Measurements from ENCODE around the gene YDJC. TPM values are rescaled to one million over a fixed set of nuclear protein-coding genes. Genes with fewer than 3 reads are reported as not detected.
"Not testable (repeated sequence)": the region's sequence is repeated elsewhere in the genome, so short reads cannot be mapped to it uniquely, and the experiment has no call there.

Gene YDJC
- total RNA-seq, 1 donor from 2014 or later: 25.8 TPM

DNA sequence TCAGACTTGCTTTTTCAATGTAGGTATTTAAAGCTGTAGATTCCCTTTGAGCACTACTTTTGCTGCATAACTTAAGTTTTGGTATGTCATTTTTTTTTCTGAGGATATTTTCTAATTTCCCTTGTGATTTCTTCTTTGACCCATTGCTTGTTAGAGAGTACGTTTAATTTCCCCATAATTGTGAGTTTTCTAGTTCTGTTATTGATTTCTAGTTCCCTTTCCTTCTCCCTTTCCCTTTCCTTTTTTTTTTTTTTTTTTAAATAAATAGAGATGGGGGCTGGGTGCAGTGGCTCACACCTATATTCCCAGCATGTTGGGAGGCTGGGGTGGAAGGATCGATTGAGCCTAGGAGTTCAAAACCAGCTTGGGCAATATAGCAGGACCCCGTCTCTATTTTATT is 31.5 kb downstream of the YDJC start:
- Mint-ChIP-seq H3K9me3 (no peaks in the 10 kb centered on the region), H3K27ac (no peak overlapping the region), H3K36me3 (peaks cover 30% of the 10 kb centered on the region), H3K4me3 (no peak overlapping the region), H3K27me3 (ENCODE audit: low read depth) (no peaks in the 10 kb centered on the region), H3K4me1 (no peaks in the 10 kb centered on the region)
- no peak for DNase-seq (ENCODE audit: low spot score in 2 of 2, unreplicated experiment in 2 of 2)
- TF ChIP-seq, protein P1, sequence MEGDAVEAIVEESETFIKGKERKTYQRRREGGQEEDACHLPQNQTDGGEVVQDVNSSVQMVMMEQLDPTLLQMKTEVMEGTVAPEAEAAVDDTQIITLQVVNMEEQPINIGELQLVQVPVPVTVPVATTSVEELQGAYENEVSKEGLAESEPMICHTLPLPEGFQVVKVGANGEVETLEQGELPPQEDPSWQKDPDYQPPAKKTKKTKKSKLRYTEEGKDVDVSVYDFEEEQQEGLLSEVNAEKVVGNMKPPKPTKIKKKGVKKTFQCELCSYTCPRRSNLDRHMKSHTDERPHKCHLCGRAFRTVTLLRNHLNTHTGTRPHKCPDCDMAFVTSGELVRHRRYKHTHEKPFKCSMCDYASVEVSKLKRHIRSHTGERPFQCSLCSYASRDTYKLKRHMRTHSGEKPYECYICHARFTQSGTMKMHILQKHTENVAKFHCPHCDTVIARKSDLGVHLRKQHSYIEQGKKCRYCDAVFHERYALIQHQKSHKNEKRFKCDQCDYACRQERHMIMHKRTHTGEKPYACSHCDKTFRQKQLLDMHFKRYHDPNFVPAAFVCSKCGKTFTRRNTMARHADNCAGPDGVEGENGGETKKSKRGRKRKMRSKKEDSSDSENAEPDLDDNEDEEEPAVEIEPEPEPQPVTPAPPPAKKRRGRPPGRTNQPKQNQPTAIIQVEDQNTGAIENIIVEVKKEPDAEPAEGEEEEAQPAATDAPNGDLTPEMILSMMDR (IDR thresholded peaks at IDR 0.05; ENCODE audit: unreplicated experiment): no peak

DNA sequence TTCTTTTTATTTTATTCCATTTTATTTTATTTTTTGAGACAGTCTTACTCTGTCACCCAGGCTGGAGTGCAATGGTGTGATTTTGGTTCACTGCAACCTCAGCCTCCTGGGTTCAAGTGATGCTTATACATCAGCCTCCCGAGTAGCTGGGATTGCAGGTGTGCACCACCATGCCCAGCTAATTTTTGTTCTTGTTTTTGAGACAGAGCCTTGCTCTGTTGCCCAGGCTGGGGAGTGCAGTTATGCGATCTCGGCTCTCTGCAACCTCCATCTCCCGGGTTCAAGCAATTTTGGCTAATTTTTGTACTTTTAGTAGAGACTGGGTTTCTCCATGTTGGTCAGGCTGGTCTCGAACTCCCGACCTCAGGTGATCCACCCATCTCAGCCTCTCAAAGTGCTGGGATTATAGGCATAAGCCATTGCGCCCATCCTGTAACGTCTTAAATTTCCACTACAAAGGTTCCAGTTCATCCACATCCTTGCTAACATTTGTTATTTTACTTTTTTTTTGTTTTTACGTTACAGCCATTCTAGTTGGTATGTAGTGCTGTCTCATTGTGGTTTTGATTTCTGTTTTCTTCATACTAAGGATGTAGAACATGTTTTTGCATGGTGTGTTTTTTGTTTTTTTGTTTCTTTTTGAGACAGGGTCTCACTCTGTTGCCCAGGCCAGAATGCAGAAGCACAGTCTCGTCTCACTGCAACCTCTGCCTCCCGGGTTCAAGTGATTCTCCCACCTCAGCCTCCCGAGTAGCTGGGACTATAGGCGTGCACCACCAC is 33.3 kb downstream of the YDJC start:
- not testable (repeated sequence) for H3K4me3 Mint-ChIP-seq; H3K4me1 Mint-ChIP-seq; H3K9me3 Mint-ChIP-seq; H3K27me3 Mint-ChIP-seq (ENCODE audit: low read depth); H3K27ac Mint-ChIP-seq; DNase-seq (ENCODE audit: low spot score in 2 of 2, unreplicated experiment in 2 of 2)
- H3K36me3 Mint-ChIP-seq: peaks cover 30% of the 10 kb centered on the region

DNA sequence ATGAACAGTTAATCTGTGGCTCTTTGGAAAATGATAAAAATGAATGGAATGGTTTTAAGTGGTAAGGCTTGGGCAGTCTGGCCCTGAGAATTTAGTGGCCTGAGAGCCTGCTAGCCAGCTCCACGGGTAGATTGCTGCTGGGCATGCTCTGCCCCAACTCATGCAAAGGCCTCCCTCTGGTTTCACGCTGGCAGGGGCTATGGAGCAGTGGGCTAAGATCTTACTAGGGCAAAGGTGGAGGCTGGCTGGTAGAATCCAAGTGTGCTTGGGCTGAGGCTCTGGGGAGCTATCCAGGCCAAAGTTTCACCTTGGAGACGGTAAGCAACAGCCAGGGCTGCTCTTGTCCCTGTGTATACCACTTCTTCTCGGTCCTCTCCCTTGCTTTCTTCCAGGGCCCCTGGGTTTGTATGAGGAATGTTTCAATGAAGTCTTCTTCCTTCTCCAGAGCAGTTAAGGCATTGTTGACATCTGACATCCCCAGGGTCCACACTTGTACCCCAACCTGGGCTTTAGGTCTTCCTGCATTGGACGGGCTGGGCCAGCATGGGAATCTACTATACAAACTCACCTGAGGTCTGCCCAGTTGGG is 34.9 kb downstream of the YDJC start:
- Mint-ChIP-seq H3K4me3 (no peak overlapping the region), H3K27ac (no peak overlapping the region)

DNA sequence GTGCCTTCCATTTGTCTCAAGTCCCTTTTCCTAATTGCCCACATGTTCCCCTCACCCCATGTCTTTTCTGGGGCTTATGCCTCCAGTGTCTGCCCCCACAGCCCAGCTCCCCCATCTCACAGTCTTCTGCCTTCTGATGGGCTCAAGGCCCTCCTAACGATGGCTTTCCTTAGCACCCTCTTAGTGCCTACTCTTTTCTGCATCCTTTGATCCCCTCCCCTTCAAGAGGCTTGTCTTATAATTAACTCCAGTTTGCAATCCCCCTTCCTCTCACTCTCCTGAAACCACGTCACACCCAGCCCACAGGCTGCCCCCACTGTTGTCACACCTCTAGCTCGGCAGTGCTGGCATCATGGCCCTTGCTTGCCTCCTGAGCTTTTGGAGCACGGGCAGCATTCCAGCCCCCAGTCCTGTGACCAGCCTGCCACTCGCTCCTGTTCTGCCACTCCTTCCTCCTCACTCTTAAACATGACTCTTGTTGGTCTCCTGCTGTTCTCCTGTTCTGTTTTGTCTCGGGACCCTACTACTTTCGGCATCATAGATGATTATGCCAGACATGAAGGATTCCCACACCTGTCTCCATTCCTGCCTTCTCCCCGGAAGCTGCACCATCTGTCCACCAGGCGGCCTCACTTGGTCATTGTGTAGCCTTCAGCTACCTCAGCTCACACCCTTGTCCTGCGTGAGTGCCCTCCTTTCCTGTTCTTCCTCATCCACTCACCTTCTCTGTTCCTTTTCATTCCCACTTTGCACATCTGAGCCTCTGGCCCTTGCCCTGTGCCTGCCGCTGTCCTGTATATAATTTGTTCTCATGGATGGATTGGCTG is 36.2 kb downstream of the YDJC start:
- Mint-ChIP-seq H3K27me3 (ENCODE audit: low read depth) (no peaks in the 10 kb centered on the region), H3K27ac (no peak overlapping the region), H3K4me3 (no peak overlapping the region), H3K9me3 (no peaks in the 10 kb centered on the region), H3K36me3 (peaks cover 30% of the 10 kb centered on the region), H3K4me1 (peaks cover 5% of the 10 kb centered on the region)
- TF ChIP-seq, protein P1 (IDR thresholded peaks at IDR 0.05; ENCODE audit: unreplicated experiment): no peak
- no peak for DNase-seq (ENCODE audit: low spot score in 2 of 2, unreplicated experiment in 2 of 2)

More for the DNA sequence above, 34.9 kb downstream of the YDJC start:
- peaks cover 30% of the 10 kb centered on the region for H3K36me3 Mint-ChIP-seq
- TF ChIP-seq, protein P1 (IDR thresholded peaks at IDR 0.05; ENCODE audit: unreplicated experiment): no peak
- DNase-seq (ENCODE audit: low spot score in 2 of 2, unreplicated experiment in 2 of 2): no peak
- peaks cover 5% of the 10 kb centered on the region for H3K4me1 Mint-ChIP-seq
- no peaks in the 10 kb centered on the region for H3K9me3 Mint-ChIP-seq
- H3K27me3 Mint-ChIP-seq (ENCODE audit: low read depth): no peaks in the 10 kb centered on the region

DNA sequence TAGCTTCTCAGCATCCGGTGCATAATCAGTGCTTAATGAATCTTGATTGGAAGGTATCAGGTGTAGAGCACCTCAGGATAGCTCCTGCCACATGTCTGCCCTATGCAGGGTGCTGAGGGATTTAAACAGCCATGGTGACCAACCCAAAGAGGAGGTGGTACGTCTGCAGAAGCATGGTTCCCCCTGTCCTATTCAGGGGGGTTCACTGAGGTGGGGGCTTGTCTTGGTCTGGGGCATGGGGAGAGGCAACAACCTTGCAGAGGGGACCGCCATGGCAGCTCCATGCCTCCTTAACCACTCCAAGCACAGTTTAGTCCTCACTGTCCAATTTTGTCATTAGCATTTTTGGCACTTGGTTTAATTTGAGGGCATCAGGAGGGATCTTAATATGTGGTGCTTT is 37.4 kb downstream of the YDJC start:
- no peak for DNase-seq (ENCODE audit: low spot score in 2 of 2, unreplicated experiment in 2 of 2)
- Mint-ChIP-seq H3K4me1 (peaks cover 13% of the 10 kb centered on the region), H3K27me3 (ENCODE audit: low read depth) (no peaks in the 10 kb centered on the region), H3K4me3 (no peak overlapping the region), H3K9me3 (no peaks in the 10 kb centered on the region), H3K27ac (no peak overlapping the region), H3K36me3 (peaks cover 30% of the 10 kb centered on the region)
- TF ChIP-seq, protein P1 (IDR thresholded peaks at IDR 0.05; ENCODE audit: unreplicated experiment): no peak

DNA sequence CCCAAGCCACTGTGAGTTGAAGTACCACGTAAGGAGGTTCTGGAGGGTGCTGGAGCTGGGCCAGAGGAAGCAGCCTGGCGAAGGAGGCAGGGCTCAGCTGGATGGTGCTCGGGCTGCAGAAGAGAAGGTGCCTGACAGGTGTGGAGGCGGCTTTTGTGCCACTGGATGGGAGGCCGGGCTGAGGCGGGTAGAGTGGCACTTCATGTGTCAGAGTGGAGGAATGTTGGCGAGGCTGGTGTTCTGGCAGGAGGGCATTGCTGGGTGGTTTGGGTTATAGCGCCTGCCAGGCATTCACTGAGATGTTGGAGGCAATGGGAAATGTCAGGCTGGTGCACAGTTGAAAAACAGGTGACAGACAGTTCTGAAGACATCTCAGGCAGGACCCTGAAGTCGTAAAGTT is 38.1 kb downstream of the YDJC start:
- no peaks in the 10 kb centered on the region for H3K9me3 Mint-ChIP-seq
- peaks cover 29% of the 10 kb centered on the region for H3K36me3 Mint-ChIP-seq
- DNase-seq (ENCODE audit: low spot score in 2 of 2, unreplicated experiment in 2 of 2): no peak
- H3K27me3 Mint-ChIP-seq (ENCODE audit: low read depth): no peaks in the 10 kb centered on the region
- TF ChIP-seq, protein P1 (IDR thresholded peaks at IDR 0.05; ENCODE audit: unreplicated experiment): no peak
- H3K4me3 Mint-ChIP-seq: no peak overlapping the region
- peaks cover 13% of the 10 kb centered on the region for H3K4me1 Mint-ChIP-seq
- no peak overlapping the region for H3K27ac Mint-ChIP-seq
